K562 (cell line): ENCODE data around the gene ARHGEF16. TPM values are rescaled to one million over a fixed set of nuclear protein-coding genes. Genes with fewer than 3 reads are reported as not detected.
A peak's percentile ranks its signal among the peaks of the same experiment; 100 is the strongest.

Experiments
- CTCF ChIP-seq, 3 experiments: IDR thresholded peaks in 2 of 3; conservative IDR thresholded peaks in 1 of 3; 2 replicates each; pipeline ENCODE4 v1.5.1; 2011 to 2012; ENCODE audit warnings: low read length in 3 of 3, mild to moderate bottlenecking in 3 of 3, control low read depth in 2 of 3, improper control_type of control experiment in 1 of 3, inconsistent platforms in 1 of 3, low read depth in 1 of 3, mixed read lengths in 1 of 3, moderate library complexity in 1 of 3; ENCODE audit not compliant: insufficient read depth in 2 of 3
- KAT7 ChIP-seq: sonication (generic); formaldehyde crosslinking; IDR thresholded peaks from 2 replicates; pipeline ENCODE4 v1.8.0; 2022; ENCODE audit warnings: missing genetic modification reagents, mild to moderate bottlenecking, borderline replicate concordance
- MAZ ChIP-seq, 2 experiments: fragments of 450-650 bp in 1 of 2; sonication (generic) in 1 of 2; formaldehyde crosslinking; IDR thresholded peaks in 1 of 2; conservative IDR thresholded peaks in 1 of 2; 2 replicates each; pipeline versions ENCODE4 v1.4.0 to v1.5.0; 2020; ENCODE audit warnings: mild to moderate bottlenecking in 1 of 2, missing genetic modification reagents in 1 of 2
- MTA1 ChIP-seq: fragments of 450-650 bp; IDR thresholded peaks from 2 replicates; pipeline ENCODE4 v1.6.1; 2017; ENCODE audit warnings: borderline replicate concordance
- NCOA6 ChIP-seq: fragments of 450-650 bp; IDR thresholded peaks from 2 replicates; pipeline ENCODE4 v1.6.1; 2017; ENCODE audit warnings: mild to moderate bottlenecking
- RB1 ChIP-seq: fragments of 450-650 bp; IDR thresholded peaks from 2 replicates; pipeline ENCODE4 v1.6.1; 2017; ENCODE audit warnings: low read depth, mild to moderate bottlenecking
- SNAPC5 ChIP-seq: fragments of 250-450 bp; sonication (Bioruptor Pico); IDR thresholded peaks from 2 replicates; pipeline ENCODE4 v1.8.0; 2021; ENCODE audit warnings: moderate library complexity, mild to moderate bottlenecking, inconsistent platforms
- STAT5A ChIP-seq: IDR thresholded peaks from 2 replicates; pipeline ENCODE4 v1.6.1; 2012; ENCODE audit warnings: low read length, inconsistent platforms, borderline replicate concordance
- VEZF1 ChIP-seq: fragments of 200-800 bp; sonication (Bioruptor generic); IDR thresholded peaks from 2 replicates; pipeline ENCODE4 v1.6.1; 2017; ENCODE audit warnings: missing genetic modification characterization, missing compliant biosample characterization
- ZNF764 ChIP-seq: fragments of 250-450 bp; sonication (Bioruptor Pico); IDR thresholded peaks from 2 replicates; pipeline ENCODE4 v1.4.0; 2020; ENCODE audit warnings: low read depth, mild to moderate bottlenecking, moderate library complexity
- polyA plus RNA-seq, 8 experiments: library from polyadenylated mRNA; depleted of rRNA in 4 of 8; stranded (reverse) in 5 of 8; unstranded in 3 of 8; fragments of >200 nt; fragmentation: Nextera tagmentation in 2 of 8; fragmentation: Illumina TruSeq in 1 of 8; extraction: Ambion mirVana in 2 of 8; extraction: Trizol in 1 of 8; gene quantifications; 2 replicates each; pipeline versions ENCODE4 v1.2.1 to v1.2.3, GENCODE V29; 2011 to 2014; ENCODE audit warnings: inconsistent platforms in 1 of 8, missing spikeins in 1 of 8
- total RNA-seq, 7 experiments: library from RNA; depleted of rRNA in 6 of 7; stranded (reverse); fragments of >200 nt in 6 of 7; fragmentation: Illumina TruSeq in 2 of 7; extraction: Trizol in 2 of 7; gene quantifications; 2 replicates each; pipeline versions ENCODE4 v1.2.1 to v1.2.3, GENCODE V29; 2011 to 2021; ENCODE audit warnings: low replicate concordance in 1 of 7
- TF ChIP-seq, protein P1 (sequence below), 2 experiments: fragments of 450-650 bp; formaldehyde crosslinking in 1 of 2; IDR thresholded peaks; 2 replicates each; pipeline versions ENCODE4 v1.4.0 to v1.6.1; 2014 to 2020; ENCODE audit warnings: mild to moderate bottlenecking in 2 of 2, borderline replicate concordance in 1 of 2, low read depth in 1 of 2

ARHGEF16 gene
- total and polyA plus RNA-seq, 9 of the 15 experiments (the other 6 are each of a cell fraction or from before 2014, with no cell fraction given) = 0.15 to 1.2 (median 0.49) TPM; not detected in 2

DNA sequence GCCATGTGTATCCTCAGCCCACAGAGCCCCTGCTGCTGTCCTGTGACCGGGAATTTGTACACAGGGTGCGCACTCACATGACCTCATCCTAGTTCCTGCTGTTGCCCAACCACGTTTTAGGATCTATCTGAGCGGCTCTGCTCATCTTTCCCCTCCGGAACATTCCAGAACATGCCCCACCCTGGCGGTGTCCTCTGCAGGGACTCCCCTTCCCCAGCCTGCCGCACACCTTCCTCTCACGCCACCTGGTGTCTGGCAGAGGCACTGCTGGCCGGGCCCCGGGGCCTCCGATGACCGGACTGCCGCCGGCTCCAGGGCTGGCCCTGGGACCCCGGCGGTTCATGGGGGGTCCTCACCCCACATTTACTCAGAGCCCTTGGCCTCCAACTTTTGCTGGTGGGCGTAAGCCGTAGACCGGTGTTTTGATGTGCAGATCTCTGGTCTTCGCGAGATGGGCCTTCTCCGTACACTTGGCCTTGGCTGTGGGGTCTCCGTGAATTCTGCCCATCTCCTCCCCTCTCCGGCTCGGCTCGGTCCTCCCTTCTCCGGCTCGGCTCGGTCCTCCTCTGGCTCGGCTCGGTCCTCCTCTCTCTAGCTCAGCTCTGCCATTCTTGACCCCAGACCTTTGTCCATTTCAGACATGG lies 29.5 kb downstream of the ARHGEF16 start (continued):
- no peak for TF ChIP-seq SNAPC5 (CRISPR knock-in tag)
- TF ChIP-seq RB1 = peak; percentile 32; the same call in 1 of the 2 replicates
- peak in 1 of 2 experiments; percentile 41; a peak in 1 of 4 replicates for TF ChIP-seq MAZ (CRISPR knock-in tag; conservative IDR thresholded peaks at IDR 0.05 in 1 of 2, IDR thresholded peaks at IDR 0.05 in 1 of 2)
- TF ChIP-seq, protein P1, sequence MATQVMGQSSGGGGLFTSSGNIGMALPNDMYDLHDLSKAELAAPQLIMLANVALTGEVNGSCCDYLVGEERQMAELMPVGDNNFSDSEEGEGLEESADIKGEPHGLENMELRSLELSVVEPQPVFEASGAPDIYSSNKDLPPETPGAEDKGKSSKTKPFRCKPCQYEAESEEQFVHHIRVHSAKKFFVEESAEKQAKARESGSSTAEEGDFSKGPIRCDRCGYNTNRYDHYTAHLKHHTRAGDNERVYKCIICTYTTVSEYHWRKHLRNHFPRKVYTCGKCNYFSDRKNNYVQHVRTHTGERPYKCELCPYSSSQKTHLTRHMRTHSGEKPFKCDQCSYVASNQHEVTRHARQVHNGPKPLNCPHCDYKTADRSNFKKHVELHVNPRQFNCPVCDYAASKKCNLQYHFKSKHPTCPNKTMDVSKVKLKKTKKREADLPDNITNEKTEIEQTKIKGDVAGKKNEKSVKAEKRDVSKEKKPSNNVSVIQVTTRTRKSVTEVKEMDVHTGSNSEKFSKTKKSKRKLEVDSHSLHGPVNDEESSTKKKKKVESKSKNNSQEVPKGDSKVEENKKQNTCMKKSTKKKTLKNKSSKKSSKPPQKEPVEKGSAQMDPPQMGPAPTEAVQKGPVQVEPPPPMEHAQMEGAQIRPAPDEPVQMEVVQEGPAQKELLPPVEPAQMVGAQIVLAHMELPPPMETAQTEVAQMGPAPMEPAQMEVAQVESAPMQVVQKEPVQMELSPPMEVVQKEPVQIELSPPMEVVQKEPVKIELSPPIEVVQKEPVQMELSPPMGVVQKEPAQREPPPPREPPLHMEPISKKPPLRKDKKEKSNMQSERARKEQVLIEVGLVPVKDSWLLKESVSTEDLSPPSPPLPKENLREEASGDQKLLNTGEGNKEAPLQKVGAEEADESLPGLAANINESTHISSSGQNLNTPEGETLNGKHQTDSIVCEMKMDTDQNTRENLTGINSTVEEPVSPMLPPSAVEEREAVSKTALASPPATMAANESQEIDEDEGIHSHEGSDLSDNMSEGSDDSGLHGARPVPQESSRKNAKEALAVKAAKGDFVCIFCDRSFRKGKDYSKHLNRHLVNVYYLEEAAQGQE (IDR thresholded peaks at IDR 0.05; ENCODE audit: borderline replicate concordance) = peak; percentile 66; the same call in 1 of the 2 replicates
- TF ChIP-seq, protein P1 (CRISPR knock-in tag; IDR thresholded peaks at IDR 0.05; ENCODE audit: low read depth) = no peak
- TF ChIP-seq ZNF764 (CRISPR knock-in tag) = no peak
- no peak for TF ChIP-seq MTA1
- no peak for TF ChIP-seq NCOA6
- TF ChIP-seq VEZF1 (CRISPR knock-in tag) = no peak
- no peak for TF ChIP-seq STAT5A
- no peak for TF ChIP-seq KAT7 (CRISPR knock-in tag)
- peak; percentile 83 to 95 (median 89) for TF ChIP-seq CTCF (IDR thresholded peaks at IDR 0.05 in 2 of 3, conservative IDR thresholded peaks at IDR 0.05 in 1 of 3; ENCODE audit: insufficient read depth in 2 of 3, low read depth in 1 of 3, low read length in 3 of 3)
